D721Med (cell line): Measurements from ENCODE around the gene ZNF598.

Source experiments
- DNase-seq: peaks from one replicate; pipeline ENCODE4 v3.0.0; 2011; ENCODE audit warnings: low spot score; ENCODE audit not compliant: insufficient read length
- FAIRE-seq: peaks from 2 replicates; lab custom pipeline; 2011; peaks lifted over from hg19 to GRCh38; lab: Jason Lieb, UNC
- TF ChIP-seq, protein P1 (sequence below): IDR thresholded peaks from 2 replicates; pipeline ENCODE4 v1.5.1; 2012; ENCODE audit warnings: mild to moderate bottlenecking, control low read depth; ENCODE audit not compliant: insufficient read depth; ENCODE audit errors: missing control alignments

Gene ZNF598

DNA sequence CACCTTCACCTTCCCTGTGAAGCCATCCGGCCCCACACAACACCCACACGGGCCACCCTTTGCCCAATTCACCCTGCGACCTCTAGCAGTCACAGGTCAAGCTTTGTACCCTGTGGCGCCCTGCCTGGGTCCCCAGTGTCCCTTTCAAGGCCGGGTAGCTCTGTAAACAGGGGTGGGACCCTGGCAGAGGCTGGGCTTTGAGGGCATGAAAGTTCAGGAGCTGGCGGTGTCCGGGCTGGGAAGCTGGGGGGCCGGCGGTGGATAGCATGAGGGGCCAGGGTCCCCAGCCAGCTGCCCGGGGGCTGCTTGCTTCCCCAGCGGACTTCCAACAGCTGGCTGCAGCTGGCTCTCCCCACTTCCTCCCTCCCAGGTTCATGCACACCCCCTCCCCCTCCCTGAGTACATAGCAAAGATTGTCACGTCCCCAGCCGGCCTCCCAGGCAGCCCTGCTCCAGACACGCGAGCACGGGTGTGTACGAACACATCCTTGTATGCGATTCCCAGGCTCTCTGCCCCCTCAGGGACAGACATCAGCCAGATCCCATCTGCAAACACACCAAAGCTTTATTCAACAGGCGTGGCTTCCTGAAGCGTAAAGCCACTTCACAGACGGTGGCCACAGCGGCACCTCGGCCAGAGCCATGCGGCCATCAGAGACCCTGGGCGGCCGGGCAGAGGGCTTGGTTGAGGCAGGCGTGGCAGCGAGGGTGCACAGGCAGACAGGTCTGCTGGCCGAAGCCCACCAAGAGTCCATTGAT, 29.8 kb upstream of the ZNF598 start:
- FAIRE-seq (no peak), DNase-seq (no peak)
- TF ChIP-seq, protein P1, sequence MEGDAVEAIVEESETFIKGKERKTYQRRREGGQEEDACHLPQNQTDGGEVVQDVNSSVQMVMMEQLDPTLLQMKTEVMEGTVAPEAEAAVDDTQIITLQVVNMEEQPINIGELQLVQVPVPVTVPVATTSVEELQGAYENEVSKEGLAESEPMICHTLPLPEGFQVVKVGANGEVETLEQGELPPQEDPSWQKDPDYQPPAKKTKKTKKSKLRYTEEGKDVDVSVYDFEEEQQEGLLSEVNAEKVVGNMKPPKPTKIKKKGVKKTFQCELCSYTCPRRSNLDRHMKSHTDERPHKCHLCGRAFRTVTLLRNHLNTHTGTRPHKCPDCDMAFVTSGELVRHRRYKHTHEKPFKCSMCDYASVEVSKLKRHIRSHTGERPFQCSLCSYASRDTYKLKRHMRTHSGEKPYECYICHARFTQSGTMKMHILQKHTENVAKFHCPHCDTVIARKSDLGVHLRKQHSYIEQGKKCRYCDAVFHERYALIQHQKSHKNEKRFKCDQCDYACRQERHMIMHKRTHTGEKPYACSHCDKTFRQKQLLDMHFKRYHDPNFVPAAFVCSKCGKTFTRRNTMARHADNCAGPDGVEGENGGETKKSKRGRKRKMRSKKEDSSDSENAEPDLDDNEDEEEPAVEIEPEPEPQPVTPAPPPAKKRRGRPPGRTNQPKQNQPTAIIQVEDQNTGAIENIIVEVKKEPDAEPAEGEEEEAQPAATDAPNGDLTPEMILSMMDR, result no peak

DNA sequence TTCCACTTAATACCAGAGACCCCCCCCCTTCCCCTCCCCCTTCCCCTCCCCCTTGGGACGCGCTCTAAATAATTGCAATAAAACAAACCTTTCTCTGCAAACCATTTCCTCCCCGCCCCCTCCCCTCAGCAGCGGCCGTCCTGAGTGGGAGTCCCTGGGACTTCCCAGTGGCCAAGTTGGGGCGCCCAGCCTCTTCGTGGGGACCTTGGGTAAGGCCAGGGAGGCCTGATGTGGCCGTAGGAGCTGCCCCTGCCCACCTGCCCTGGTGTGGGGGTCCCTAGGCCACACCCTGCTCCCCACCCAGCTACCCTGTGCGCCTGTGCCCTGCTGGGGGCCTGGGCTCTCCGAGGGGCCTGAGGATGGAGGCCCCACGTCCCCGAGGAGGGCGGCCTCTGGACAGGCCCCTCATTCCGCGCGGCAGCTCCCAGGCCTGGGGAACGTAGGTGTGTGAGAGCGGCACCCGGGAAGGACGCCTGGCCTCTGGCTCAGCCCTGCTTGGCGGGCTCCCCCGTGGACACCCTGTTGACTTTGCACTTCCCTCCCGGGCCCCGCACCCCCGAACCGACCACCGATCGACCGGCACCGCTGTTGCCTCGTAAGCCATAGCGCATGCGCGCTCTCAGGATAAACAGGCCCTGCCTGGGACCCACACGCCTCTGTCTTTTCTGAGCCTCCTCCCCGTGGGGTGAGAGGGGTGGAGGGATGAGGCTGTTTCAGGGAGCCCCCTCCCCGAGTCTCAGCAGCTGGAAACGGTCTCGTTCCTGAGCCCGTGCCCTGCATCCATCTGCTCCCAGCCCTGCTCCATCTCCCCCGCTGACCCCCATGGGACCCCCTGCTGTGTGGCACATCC, 29.0 kb upstream of the ZNF598 start:
- FAIRE-seq (no peak), DNase-seq (no peak)
- TF ChIP-seq, protein P1, result no peak

DNA sequence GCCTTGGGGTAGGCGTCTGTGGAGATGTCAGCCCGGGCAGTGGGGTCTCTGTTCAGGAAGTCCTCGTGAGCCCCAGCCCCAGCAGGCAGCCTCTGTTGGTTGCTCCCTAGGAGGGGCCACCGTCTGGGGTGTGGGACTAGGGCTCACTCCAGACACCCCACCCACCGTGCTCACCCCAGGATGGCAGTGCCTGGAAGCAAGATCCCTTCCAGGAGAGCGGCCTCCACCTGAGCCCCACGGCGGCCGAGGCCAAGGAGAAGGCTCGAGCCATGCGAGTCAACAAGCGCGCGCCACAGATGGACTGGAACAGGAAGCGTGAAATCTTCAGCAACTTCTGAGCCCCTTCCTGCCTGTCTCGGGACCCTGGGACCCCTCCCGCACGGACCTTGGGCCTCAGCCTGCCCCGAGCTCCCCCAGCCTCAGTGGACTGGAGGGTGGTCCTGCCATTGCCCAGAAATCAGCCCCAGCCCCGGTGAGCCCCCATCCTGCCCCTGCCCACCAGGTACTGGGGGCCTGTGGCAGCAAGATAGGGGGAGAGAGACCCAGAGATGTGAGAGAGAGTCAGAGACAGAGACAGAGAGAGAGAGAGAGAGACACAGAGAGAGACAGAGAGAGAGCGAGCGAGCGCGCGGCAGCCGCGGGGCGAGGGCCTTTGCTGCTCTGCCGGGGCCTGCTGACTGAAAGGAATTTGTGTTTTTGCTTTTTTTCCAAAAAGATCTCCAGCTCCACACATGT, 28.2 kb upstream of the ZNF598 start:
- FAIRE-seq (no peak), DNase-seq (no peak)
- TF ChIP-seq, protein P1, result no peak

DNA sequence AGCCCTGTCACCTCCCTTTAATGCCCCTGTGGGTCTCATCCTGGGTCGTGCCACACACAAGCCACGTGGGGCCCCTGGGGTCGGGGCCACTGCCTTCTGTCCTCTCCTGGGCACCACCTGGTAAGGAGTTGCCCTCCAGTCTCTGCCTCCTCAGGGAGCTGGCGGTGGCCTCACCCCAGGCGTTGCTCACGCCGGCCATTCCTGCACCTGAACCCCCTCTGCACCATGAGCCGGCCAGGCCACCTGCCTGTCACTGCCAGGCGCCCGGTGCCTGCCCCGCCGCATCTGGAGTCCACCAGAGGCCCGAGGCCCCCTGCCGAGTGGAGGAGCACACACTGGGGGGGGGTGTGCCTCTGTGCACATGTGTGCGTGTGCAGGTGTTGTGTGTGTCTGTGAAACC, 27.5 kb upstream of the ZNF598 start:
- FAIRE-seq, result no peak
- TF ChIP-seq, protein P1, result no peak

DNA sequence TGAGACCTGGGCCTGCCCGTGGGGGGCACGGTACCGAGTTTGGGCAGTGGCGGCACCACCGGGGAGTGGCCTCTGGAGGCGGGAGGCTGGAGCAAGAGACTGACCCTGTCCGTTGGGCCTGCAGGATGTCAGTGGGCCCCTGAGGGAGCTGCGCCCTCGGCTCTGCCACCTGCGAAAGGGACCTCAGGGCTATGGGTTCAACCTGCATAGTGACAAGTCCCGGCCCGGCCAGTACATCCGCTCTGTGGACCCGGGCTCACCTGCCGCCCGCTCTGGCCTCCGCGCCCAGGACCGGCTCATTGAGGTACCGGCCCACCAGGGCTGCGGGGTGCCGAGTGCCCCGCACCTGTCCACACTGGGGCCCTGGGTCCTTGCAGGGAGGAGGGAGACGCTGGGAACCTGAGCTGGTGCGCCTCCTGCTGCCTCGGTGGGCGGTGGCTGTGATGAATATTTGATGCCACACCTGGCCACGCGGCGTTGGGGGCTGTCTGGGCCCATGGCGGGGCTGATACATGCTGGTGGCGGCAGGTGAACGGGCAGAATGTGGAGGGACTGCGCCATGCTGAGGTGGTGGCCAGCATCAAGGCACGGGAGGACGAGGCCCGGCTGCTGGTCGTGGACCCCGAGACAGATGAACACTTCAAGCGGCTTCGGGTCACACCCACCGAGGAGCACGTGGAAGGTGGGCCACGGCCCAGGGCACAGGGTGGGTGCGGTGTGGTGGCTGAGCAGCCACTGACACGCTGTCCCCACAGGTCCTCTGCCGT, 26.8 kb upstream of the ZNF598 start:
- FAIRE-seq, result no peak
- TF ChIP-seq, protein P1, result no peak
- no peak for DNase-seq

More for the DNA sequence above, 27.5 kb upstream of the ZNF598 start:
- no peak for DNase-seq

DNA sequence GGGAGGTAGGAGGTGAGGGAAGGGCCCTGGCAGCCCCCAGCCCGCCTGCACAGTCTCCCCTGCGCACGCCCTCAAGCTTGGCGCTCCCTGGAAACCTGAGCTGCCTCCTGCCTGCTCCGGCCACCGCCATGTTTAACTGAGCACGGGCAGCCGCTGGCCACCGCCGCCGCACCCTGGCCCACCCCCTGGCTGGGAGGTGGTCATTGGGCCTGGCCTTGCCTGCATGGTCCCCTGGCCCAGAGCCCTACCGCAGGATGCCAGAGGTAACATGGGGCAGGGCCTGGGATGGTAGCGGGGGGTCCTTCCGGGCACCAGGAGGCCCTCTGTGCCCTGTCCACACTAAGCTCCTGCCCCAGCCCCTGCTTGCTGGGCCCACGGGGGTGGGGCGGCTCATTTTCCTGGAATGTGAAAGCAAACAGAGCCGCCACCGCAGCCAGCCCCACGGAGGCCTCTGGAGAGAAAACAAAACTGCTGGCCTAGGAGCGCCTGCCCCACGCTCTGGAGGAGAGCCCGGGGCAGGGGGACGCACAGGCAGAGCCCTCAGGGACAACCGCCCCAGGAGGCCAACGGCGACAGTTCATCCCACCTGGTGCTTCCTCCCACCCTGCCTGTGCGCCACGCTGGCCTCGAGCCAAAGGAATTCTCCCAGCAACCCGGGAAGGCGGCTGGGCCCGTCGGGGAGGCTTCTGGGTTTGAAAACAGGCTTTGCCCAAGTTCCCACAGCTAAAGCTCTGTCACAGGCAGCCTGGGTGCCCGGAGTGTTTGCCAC, 26.0 kb upstream of the ZNF598 start:
- TF ChIP-seq, protein P1, result no peak
- no peak for DNase-seq
- FAIRE-seq, result no peak
